ACHN (cell line): ENCODE data around the gene EHD4.

ENCODE experiments used
- DNase-seq: peaks from one replicate; pipeline ENCODE4 v3.0.0-alpha.2; 2015
- in situ Hi-C: cut with HindIII; loops from 2 replicates; pipeline ENCODE4 v1.10.0; 2017; ENCODE audit warnings: low sequenced_read_pairs, low pct_ligation_motif_present, low pct_unique_long_range_greater_than_20kb

EHD4 gene

DNA sequence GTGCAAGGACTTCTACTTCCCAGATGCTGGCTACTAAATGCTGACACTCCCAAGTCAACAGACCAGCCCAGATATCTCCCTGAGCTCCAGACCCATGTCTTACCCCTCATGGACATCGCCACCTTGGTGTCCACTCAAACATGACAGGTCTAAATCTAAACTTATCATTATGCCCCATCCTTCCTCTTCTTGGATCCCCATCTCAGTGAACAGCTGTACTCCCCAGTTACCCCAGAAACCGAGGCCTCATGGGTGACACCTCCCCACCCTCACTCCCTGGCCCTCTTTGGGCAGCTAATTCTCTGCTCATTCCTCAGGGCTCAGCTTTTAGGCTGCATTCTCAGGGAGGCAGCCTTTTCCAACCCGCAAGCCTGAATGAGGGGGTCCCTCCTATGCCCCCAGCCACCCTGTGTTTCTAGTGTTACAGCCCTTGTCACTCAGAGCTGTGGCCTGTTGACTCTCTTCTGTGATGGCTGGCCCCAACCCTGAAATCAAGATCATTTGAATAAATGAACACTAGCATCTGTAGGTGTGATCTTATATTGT lies 5.4 kb downstream of the EHD4 start:
- in situ Hi-C loops = no loop called here
- no peak for DNase-seq

DNA sequence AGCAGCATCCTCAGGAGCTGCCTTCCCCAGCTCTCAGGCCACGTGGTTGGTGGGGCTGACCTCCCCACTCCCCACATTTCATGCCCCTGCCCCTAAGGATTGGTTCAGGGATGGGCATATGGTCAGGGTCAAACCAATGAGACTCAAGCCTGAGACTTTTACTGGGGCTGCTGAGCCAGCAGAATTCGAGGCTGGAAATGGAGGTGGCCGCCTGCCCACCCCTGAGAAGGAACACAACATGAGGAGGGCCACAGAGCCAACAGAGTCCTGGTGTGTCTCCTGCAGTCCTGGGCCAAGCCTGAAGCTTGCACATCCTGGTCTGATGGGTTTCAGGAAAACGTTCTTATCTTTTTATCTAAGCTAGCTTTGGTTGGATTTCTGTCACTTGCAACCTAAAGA lies 5.9 kb downstream of the EHD4 start:
- in situ Hi-C loops = no loop called here
- no peak for DNase-seq

DNA sequence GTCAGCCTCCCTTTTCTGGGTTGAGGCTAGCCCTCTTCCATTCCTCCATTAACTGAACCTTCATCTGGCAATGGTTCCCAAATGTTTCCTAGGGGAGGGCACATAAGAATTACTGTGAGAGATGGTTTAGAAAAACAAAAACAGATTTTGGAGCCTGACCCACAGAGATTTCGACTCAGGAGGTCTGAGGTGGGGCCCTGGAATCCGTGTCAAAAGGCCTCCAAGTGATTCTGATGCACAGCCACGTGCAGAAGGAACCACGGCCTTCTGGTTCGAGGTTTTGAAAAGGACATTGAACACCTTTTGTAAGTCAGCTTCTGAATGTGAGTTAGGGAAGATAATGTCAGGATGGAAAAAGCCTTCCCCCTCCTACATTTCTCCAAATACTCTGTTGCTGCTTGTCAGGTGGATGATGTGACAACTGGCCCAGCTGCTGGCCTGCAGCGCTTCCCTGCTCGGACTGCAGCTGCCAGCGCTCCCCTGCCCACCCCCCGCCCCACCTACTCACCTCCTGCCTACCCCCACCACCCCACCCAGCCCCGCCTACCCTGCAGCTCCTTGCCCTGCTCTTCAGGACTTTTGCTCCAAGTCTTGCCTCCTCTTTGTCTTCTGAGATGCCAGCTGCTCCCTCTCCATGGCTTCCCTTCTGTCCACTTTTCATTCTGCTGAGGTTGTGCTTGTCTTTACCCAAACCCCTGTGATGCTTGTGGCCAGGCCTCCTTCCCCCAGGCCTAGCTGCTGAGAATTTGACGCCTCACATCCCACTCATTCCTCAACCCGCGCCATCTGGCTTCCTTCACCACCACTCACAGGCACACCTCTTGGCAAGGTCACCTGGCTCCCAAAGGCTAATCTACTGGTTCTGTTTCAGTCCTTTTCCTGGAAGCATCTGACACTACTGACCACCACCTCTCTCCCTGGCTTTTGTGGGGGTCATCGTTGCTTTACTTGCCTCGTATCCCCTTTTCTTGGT lies 6.6 kb downstream of the EHD4 start:
- no peak for DNase-seq
- in situ Hi-C loops = no loop called here

GRCh38 chr15:41961595-41962202 lies 10.7 kb downstream of the EHD4 start:
- no peak for DNase-seq
- in situ Hi-C loops = no loop called here

- peak; percentile 30 for DNase-seq
- in situ Hi-C loops = no loop called here
Observed at GRCh38 chr15:41961001-41961518, 11.3 kb downstream of the EHD4 start.

GRCh38 chr15:41958002-41958420 lies 14.3 kb downstream of the EHD4 start:
- in situ Hi-C loops = no loop called here

DNA sequence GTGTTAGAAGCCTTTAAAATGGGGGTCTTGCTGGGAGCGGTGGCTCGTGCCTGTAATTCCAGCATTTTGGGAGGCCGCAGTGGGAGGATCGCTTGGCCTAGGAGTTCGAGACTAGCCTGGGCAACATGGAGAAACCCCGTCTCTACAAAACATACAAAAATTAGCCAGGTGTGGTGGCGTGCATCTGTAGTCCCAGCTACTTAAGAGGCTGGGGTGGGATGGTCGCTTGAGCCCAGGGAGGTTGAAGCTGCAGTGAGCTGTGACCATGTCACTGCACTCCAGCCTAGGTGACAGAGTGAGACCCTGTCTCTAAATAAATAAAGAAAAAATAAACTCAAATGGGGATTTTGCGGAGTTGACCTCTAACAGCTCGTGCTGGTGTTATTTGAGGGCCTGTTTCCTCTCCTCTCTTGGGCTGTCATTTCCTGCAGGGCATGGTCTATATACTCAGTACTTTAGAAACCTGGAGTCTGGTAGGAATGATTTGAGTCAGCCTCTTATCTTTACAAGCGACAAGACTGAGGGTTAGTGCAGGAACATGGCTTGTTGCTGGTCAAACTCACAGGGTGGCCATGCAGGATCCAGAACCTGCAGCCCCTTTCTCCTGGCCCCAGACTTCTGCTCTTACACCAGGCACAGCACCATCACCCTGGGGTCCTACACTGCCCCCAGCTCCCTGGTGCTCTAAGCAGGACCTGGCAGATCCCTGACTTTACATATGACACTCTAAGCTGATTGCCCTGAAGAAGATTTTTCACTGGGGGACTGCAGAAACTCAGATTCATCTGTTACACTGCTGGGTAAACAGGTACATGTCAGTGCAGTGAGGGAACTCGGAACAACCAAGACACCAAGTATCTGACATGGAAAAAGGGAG lies 15.1 kb downstream of the EHD4 start:
- in situ Hi-C loops = no loop called here
- no peak for DNase-seq

More at GRCh38 chr15:41958002-41958420, 14.3 kb downstream of the EHD4 start:
- DNase-seq = no peak

- in situ Hi-C loops = no loop called here
Observed at GRCh38 chr15:41955807-41956525, 16.4 kb downstream of the EHD4 start.

GRCh38 chr15:41955100-41955499 lies 17.3 kb downstream of the EHD4 start:
- no peak for DNase-seq
- in situ Hi-C loops = no loop called here

More at GRCh38 chr15:41955807-41956525, 16.4 kb downstream of the EHD4 start:
- no peak for DNase-seq

- in situ Hi-C loops = no loop called here
- DNase-seq = no peak
Observed at GRCh38 chr15:41954036-41954435, 18.3 kb downstream of the EHD4 start.

- in situ Hi-C loops = no loop called here
Observed at GRCh38 chr15:41952013-41952563, 20.3 kb downstream of the EHD4 start.

GRCh38 chr15:41951571-41951970 lies 20.8 kb downstream of the EHD4 start:
- DNase-seq = no peak
- in situ Hi-C loops = no loop called here

More at GRCh38 chr15:41952013-41952563, 20.3 kb downstream of the EHD4 start:
- no peak for DNase-seq

DNA sequence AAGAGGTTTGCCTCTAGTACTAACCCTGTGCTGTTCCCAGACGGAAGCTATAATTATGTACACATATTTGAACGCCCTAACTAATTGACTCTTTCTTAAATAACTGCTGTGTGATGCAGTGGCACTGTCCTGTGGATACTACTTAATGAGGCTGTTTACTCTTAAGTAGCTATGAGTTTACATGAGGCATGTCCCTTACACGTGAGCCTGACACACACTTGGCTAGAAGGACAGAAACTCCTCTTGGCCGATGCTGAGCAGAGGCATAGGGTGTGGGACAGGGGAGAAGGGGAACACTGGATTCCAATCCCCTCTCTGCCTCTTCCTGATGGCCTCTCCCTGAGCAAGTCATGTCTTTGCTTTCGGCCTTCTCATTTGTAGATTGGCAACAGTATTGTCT lies 21.9 kb downstream of the EHD4 start:
- no peak for DNase-seq
- in situ Hi-C loops = no loop called here

GRCh38 chr15:41950127-41950483 lies 22.3 kb downstream of the EHD4 start:
- DNase-seq = no peak
- in situ Hi-C loops = no loop called here

GRCh38 chr15:41949401-41950126 lies 22.8 kb downstream of the EHD4 start:
- in situ Hi-C loops = no loop called here
- DNase-seq = no peak

- no peak for DNase-seq
- in situ Hi-C loops = no loop called here
Observed at GRCh38 chr15:41948490-41948889, 23.9 kb downstream of the EHD4 start.

- no peak for DNase-seq
Observed at GRCh38 chr15:41946970-41947369, 25.4 kb downstream of the EHD4 start.

More at GRCh38 chr15:41946970-41947369, 25.4 kb downstream of the EHD4 start:
- in situ Hi-C loops = no loop called here
